Left colon (tissue), 2 donors: Measurements from ENCODE around the gene PSMB2. TPM values are rescaled to one million over a fixed set of nuclear protein-coding genes. Genes with fewer than 3 reads are reported as not detected.
A peak's percentile ranks its signal among the peaks of the same experiment; 100 is the strongest.

ENCODE experiments used
- ATAC-seq: fragments of 200-7000 bp; cut with Tn5 transposase; one replicate; pipeline ENCODE4 v1.9.1; 2020; ENCODE audit warnings: mild to moderate bottlenecking, moderate library complexity
- DNase-seq, 2 donors: peaks; one replicate each; pipeline ENCODE4 v3.0.0-alpha.2; 2020
- intact Hi-C, 2 donors: fragments of 100-400 bp; cut with DNase I in 1 of 2; cut with micrococcal nuclease in 1 of 2; formaldehyde crosslinking; loops; one replicate each; pipeline versions ENCODE4 v1.11.2 to v1.14.0; 2022; cut with DNase I, micrococcal nuclease
- total RNA-seq, 2 donors: library from RNA; stranded (reverse); fragmentation: NEBNext Ultra II Directional; extraction: Animal tissue kit (Norgen Biotek cat#: 25700); gene quantifications; one replicate each; pipeline ENCODE4 v1.2.1, GENCODE V29; 2021
- donor health status: DM: no; HTN: no; CAD: no.
- donor health status: DM: yes; HTN: yes; CAD: no.

PSMB2 gene
- total RNA-seq, 2 donors from 2014 or later = 40.2 to 49.1 TPM

DNA sequence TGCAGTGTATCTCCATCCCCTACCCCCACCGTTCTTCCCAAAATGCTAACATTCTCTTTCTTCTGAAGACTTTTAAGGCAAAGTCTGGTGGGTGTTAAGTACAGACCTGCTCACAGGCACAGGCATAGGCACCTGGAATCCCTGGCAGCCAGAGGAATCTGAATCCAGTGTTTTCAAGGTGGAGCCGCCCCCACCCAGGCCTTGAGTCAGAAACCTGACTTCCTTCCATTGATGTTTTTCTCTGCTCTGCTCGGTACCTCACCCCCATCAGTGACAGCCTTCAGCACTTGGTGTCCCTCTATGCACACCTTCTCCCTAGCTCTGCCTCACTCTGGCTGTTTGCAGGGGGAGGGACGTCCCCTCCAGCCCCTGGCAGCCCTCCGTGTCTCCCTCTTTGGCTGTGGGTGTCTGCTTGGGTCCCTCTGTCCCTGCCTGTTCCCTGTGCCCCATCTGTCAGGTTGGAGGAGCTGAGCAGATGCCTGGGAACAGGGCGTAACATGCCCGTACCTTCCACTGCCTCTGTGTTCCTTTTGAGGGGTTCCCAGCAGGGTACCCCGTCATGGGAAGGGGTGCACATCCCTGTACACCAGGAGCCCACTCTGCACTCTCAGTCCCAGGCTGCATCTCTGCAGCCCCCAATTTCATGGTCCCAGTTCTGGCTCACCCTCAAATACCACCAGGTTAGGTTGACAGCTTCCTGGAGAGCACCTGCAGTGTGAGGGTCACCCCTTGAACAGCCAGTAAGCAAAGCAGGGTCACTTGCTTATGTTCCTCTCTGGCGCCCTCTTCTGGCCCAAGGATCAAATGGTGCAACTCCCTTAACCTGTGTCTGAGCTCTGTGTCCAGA, 77.1 kb downstream of the PSMB2 start:
- ATAC-seq (peak; percentile 73), DNase-seq (peak; percentile 65 to 89)
- intact Hi-C loops = loop anchor here (5.0 to 10.0 kb wide), 3 partner anchors 109 to 151 kb away; partner anchors contain the start of gene C1orf216 (in 1 of the 2)

DNA sequence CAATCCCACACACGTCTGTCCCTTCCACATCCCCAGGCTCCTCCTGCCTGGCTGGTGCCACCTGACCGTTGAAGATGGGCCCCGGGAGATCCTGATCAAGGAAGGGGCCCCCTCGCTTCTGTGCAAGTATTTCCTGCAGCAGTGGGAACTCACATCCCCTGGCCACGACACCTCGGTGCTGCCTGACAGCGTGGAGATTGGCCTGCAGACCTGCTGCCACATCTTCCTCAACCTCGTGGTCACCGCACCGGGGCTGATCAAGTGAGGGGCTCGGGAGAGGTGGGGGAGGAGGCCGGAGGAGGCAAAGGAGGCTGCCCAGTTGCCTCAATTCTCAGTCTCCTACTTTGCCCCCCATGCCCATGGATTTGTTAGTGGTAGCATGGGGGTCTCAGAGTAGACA, 78.2 kb downstream of the PSMB2 start:
- ATAC-seq (no peak), DNase-seq (no peak)
- intact Hi-C loops = loop anchor here (5.0 to 10.0 kb wide), 3 partner anchors 108 to 152 kb away; partner anchors contain the start of gene C1orf216 (in 1 of the 2)

DNA sequence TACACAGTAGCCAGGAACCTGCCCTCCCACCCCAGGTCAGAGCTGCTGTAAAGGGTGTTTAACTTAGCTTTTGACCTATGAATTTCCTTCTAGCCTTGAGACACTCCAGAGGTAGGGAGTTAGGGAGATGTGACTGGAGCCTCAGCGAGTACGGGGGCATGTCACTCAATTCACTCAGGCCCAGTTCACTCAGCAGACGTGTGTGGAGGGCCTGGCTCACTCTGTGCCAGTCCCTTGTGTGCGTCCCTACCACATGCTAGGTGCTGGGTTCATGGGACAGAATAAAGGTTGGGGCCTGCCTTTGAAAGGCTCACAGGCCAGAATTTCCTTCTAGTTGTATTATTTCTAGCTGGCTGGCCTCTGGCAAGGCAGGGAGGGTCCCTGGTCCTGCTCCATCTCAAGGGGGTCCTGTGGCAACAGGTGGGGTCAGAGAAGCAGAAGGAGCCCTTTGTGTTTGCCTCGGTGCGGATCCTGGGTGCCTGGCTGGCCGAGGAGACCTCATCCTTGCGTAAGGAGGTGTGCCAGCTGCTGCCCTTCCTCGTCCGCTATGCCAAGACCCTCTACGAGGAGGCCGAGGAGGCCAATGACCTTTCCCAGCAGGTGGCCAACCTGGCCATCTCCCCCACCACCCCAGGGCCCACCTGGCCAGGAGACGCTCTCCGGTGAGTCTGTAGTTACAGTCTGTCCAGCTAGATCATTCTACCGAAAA, 79.2 kb downstream of the PSMB2 start:
- ATAC-seq = no peak
- intact Hi-C loops = loop anchor here (5.0 to 10.0 kb wide), 3 partner anchors 107 to 153 kb away; partner anchors contain the start of gene C1orf216 (in 1 of the 2)

DNA sequence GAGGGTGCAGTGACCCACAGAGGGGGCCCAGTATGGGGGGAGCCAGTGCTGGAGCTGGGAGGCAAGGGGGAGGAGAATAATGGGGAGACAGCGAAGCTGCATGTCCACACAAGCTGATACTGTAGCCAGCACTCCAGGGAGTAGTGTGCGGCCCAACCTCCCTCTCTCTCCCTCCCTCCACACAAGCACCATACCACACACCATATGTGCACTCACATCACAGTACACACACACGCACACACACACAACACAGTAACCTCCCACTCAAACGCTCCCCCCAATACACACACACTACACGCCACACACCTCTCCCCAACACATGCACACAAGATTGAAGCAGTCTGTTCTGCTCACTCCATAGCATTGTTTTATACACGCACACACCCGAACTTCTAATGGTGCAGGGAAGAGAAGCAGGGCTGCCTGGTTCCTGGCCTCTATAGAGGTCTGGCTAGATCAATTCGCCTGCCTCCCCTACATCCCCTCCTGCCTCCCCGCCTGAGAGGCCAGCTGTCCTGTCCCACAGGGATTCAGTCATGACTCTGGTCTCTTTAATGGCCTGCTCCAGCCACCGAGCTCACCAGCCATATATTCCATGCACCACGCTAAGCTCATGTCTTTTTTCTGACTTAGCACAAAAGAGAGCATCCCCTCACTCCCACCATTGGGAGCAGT, 79.9 kb downstream of the PSMB2 start:
- ATAC-seq (no peak), DNase-seq (no peak)
- intact Hi-C loops = loop anchor here (5.0 to 10.0 kb wide), 3 partner anchors 107 to 153 kb away; partner anchors contain the start of gene C1orf216 (in 1 of the 2)

More for the DNA sequence above, 79.2 kb downstream of the PSMB2 start:
- DNase-seq = no peak

DNA sequence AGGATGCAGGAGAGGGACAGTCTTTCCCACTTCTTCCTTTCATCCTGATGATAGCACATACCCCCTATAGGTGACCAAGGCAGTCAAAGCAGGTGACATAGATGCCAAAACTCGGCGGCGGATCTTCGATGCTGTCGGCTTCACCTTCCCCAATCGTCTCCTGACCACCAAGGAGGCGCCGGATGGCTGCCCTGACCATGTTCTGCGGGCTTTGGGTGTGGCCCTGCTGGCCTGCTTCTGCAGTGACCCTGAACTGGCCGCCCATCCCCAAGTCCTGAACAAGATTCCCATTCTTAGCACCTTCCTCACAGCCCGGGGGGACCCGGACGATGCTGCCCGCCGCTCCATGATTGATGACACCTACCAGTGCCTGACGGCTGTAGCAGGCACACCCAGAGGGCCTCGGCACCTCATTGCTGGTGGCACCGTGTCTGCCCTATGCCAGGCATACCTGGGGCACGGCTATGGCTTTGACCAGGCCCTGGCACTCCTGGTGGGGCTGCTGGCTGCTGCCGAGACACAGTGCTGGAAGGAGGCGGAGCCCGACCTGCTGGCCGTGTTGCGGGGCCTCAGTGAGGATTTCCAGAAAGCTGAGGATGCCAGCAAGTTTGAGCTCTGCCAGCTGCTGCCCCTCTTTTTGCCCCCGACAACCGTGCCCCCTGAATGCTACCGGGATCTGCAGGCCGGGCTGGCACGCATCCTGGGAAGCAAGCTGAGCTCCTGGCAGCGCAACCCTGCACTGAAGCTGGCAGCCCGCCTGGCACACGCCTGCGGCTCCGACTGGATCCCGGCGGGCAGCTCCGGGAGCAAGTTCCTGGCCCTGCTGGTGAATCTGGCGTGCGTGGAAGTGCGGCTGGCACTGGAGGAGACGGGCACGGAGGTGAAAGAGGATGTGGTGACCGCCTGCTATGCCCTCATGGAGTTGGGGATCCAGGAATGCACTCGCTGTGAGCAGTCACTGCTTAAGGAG, 80.8 kb downstream of the PSMB2 start:
- DNase-seq (no peak), ATAC-seq (no peak)
- intact Hi-C loops = loop anchor here (5.0 to 10.0 kb wide), 3 partner anchors 106 to 154 kb away; partner anchors contain the start of gene C1orf216 (in 1 of the 2)

DNA sequence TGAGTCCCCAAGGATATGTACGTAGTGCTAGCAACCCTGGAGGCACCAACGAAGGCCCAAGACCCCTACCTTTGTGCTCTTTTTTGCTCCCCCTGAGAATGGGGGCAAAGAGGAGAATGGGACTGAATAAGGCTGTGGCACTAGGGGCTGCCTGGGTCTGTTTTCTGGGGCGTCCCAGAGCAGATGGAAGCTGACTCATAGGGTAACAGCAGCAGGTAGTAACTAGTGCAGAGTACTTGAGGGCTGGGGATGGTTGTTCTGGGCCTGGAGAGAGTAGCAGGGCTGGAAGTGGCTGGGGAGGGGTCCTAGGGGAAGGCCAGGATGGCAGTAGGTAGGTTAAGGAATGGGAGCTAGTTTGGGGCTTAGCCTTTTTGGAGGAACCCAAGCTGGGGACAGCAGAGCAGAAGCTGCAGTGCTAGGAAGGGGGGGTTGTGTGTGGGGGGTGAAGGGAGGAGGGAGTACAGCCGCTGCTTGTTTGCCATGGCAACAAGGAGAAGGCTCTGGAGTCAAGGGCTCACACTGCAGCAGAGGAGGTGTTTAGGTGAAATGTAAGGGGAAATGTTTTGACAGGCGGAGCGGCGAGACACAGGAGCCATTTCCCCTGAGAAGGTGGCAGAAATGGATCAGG, 81.9 kb downstream of the PSMB2 start:
- DNase-seq (no peak), ATAC-seq (no peak)
- intact Hi-C loops = no loop called here

DNA sequence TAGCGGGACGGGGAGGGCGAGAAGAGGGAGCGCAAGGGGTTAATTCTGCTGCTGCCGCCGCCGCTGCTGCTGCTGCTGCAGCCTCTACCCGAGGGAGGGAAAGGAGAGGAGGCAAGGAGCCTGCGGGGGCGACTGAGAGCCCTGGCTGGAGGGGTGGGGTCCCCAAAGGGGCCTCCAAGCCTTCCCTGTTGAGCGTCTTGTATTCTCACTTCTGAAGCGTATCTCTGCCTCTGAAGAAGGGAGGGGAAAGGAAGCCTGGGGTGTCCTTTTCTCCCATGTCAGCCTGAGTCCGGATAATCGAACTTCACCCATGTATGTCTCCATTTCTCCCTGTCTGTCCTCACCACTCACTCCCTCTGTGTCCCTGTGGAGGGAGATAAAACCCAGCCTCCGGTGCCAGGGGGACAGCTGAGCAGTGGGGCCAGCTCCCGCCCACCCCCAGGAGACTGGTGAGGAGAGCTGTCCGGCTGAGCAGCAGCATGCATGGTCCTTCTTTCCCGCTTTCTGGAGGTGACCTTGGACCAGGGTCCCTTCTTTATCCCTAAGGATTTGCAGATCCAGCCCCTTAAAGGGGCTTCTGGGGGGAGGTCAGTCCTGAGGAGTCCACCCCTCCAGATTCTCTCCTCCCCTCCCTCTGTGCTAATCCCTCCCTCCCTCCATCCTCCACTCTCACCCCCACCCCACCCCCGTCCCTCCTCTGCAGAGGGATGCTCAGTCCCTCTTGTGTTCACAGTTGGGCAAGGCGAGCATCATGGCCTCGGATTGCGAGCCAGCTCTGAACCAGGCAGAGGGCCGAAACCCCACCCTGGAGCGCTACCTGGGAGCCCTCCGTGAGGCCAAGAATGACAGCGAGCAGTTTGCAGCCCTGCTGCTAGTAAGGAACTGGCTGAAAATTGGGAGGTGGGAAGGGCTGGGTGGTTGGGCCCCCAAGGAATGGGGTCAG, 82.7 kb downstream of the PSMB2 start:
- DNase-seq (no peak), ATAC-seq (no peak)
- intact Hi-C loops = no loop called here

DNA sequence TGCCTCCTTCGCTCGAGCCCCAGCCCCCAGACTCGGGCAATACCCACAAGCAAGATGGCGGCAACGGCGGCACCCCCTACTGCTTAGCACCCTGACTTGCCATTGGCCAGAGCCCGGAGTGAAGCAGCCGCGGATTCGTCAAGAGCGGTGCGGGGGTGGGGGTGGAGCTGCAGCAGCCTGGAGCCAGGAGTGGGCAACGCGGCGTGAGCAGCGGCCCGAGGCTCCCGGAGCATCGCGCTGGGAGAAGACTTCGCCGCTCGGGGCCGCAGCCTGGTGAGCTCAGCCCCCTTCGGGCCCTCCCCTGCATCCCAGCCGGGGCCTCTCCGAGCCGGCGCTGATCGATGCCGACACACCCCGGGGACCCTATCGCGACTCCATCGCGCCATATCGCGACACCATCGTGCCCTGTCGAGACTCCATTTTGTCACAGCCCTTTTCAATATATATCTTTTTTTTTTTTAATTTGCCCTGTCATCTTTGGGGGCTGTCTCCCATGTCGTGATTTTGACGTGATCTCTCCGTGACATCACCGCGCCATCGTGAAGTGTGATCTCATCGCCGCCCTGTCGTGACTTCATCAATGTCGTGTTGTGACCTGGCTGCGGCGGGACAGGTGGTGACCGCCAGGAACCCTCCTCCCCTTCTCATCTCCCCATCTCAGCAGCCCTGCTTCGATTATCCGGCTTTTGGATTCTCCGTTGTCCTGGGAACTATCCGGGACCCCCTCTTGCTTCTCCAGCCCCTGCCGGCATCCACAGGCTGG, 83.5 kb downstream of the PSMB2 start, which contains the start of gene NCDN:
Gene NCDN, plus strand, starts transcription at position 189 of the 763 bp plus-strand sequence. Its CDS starts 392 bp downstream, at position 581.
- DNase-seq (peak; percentile 97), ATAC-seq (peak; percentile 90)
- intact Hi-C loops = no loop called here

DNA sequence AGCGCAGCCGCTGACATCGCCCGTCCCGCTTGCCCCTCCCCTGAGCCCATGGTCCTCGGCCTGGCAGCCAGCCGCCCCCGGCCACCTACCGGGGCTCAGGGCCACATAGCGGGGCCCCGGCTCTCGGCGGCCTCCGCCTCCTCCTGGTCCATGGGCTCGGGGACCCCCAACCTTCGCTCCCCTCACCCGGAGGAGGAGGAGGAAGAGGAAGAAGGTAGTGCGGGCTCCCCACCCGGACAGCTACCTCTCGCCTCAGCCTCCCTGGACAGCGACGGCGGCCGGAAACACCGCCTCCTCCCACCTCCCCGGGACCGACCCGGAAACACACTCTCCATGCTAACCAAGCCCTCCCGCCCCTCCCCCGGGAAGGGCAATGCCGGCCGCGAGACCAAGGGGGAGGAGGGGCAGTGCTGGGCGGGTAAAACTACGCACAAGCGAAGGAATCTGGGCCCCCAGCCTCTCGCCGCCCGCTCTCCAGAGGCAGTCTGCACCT, 84.2 kb downstream of the PSMB2 start, which contains the start of gene KIAA0319L:
Gene KIAA0319L, minus strand, starts transcription at position 286 of the 493 bp plus-strand sequence. CDS start 2,912 bp downstream, outside the sequence.
- intact Hi-C loops = no loop called here
- DNase-seq (peak; percentile 90 to 91), ATAC-seq (peak; percentile 88)

DNA sequence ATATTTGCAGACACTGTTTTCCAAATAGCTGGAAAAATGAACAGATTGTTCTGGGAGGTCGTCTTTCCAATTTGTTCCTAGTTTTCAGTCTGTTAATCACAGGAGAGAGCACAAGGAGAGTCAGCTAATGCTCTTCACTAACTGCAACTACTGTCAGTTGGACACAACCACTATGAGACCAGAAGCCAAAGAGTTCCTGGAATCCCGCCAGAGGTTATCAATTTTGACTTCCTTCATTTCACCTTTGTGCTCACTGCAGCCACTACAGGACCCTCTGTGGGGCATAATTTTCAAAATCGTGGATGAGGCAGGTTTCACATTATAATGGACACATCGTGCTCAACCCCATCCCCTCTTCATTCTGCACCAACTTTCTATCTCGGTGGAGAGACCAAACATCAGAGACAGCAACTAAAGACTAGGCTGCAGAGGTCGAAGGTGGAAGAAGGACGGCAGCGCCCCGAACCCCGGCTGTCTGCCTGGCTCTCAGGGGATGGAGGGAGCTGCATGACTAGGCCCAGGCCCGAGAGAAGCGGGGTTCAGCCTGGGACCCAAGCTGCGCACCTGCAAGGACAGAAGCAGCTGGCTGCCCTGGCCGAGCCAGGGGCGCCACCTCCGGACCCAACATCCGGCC, 84.7 kb downstream of the PSMB2 start:
- DNase-seq (no peak), ATAC-seq (no peak)
- intact Hi-C loops = no loop called here

DNA sequence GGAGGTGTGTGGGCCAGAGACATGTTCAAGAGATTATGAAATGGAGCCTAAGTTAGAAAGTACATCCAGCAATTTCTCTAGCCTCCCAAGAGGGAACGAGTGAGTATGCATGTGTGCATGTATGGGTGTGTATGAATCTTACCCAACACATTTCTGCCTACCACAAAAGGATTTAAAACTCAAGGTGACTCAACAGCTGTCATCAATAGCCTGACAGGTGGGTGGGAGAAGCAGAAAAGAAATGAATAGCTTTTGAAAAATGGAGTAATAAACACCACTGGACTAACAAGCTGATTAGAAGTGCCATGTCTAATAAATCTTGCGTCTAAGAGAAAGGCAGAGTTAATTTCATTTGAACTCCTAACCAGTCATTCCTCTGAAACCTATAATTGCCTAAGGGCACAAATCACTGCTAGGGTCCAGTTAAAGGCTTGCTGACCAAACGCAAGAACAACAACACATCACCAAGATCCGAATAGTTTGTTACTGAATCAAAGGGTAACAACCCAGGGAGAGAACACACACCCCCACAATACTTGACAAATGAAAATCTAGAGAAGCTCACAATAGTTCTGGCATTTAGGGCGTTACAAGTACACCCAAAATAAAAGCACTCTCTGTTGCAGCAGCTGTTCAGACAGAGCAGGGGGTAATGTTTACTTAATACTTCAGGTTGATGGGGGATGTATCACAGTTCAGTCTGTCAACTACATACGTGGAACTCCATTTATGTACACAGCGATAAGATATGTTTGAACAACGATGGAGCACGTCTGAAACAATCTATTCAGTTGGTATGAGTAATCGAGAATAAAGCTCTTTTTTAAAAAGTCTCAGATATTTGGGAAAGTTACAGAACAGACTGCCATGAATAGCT, 85.5 kb downstream of the PSMB2 start:
- DNase-seq (no peak), ATAC-seq (peak; percentile 35)
- intact Hi-C loops = no loop called here

DNA sequence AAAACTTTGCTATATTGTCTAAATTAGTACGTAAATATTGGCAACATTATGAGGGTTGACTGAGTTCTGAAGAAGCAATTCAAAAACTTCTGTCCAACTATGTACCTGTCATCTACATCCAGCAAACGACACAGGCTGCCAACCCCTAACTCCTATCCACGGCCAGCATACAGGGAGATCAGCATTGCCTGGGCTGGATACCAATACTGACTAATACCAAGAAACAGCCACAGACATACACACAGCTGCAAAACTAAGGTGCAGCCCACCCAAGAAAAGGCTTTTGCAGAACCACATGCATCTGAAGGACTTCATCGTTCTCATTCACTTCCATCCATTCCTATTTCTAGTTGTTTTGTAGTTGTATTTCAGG, 86.1 kb downstream of the PSMB2 start:
- no peak for DNase-seq
- ATAC-seq = no peak
- intact Hi-C loops = no loop called here

DNA sequence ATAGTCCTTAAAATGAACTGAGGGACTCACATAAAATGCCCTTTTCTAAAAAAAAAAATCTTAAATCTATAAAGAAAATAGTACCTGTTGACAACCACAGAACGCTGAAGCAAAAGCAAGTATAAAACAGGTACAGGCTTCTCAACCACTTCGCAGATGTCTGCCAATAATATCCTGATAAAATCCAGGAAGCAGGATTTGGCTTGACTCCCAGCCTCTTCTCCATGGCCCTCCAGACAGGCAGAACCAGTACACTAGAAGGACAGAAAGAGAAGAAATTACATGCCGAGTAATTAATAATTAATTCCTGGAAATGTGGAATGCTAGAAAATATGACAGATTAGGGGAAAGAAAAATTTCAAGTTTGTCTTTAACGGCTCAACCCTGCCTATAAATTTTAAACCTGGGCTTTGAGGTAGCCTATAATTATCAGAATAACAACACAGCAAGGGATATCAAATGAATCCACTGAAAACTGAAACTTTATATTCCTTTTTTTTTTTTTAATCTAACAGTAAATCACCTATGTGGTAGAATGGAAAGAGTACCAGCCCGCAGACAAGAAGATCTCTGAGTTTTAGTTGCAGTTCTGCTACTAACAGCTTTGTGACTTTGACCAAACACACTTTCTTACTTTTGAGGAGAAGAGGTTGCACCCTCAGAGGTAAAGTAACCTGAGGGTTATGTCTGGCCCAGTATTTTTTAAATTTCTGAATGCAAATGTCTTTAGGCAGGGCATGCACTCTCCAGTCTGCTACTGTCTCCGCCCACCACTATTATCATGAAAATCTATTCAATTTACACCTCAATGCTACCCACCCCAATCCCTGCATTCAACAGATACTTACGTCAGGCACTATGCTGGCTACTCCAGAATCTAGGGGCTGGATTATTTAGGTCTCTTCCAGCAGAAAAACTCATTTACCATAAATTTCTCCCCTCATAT, 86.8 kb downstream of the PSMB2 start:
- DNase-seq (no peak), ATAC-seq (no peak)
- intact Hi-C loops = no loop called here
